Stimulated activated CD4-positive, alpha-beta T cell treated with anti-CD3 and anti-CD28 coated beads, TNF-alpha, amount 100 ng/mL, for 24 hours (primary cell): ENCODE results near the gene GRK2.

Source experiments
- DNase-seq, 3 experiments: peaks; one replicate each; pipeline ENCODE4 v3.0.0-alpha.2; 2020; ENCODE audit warnings: low read depth in 3 of 3

The GRK2 gene

DNA sequence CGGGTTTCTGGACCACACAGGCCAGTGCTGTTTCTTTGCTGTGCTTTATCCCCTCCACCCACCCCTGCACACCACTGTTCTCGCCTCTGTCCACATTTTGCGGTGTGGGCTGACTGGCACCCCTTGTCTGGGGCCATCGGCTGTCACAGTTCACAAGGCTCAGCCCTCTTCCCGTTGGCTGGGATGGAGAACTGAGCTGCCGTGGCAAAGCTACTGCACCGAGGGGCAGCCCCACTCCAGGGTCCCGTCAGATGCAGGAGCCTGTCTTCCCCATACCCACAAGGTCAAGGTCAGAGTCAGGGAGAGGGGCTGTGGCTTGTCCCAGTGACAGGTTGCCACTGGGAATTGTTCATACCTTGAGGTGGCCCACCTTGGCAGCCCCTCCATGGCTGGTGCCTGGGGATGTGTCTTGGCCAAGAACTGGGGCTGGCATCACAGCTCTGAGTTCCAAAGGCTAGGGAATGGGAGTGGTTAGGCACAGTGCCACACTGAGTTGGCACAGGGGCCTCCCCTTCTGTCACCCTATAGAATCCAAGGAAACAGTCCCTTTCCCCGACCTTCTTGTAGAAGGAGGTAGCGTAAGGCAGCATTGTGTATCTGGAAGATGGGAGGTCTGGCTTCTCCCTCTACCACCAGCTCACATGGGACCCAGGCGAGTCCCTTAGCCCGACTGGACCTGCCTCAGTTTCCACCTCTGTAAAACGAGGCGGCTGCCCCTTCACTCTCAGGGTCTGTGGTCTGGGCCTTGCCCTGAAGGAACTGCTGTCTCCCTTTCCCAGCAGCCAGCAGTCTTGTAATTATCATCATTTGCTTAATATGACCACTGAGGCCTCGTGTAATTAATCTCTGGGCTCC is 3.4 kb downstream of the GRK2 start:
- no peak for DNase-seq

GRCh38 chr11:67270256-67271204 is 4.3 kb downstream of the GRK2 start:
- no peak for DNase-seq

DNA sequence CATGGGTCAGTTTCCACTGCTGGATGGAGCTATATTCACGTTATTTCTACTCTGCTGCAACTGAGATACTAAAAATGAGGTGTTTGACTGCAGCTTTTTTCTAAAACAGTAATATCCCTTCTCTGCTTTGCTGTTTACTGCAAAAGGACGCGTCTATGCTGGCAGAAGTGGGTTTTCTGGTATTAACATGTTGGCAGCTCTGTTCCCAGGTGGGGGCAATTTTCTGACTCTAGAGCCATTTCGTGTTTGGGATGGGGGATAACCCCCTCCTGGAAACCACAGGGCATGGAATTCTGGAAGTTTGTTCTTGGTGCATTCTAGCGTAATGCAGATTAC is 4.9 kb downstream of the GRK2 start:
- no peak for DNase-seq

- DNase-seq: no peak
These were observed 5.4 kb downstream of the GRK2 start for GRCh38 chr11:67271541-67272284.

DNA sequence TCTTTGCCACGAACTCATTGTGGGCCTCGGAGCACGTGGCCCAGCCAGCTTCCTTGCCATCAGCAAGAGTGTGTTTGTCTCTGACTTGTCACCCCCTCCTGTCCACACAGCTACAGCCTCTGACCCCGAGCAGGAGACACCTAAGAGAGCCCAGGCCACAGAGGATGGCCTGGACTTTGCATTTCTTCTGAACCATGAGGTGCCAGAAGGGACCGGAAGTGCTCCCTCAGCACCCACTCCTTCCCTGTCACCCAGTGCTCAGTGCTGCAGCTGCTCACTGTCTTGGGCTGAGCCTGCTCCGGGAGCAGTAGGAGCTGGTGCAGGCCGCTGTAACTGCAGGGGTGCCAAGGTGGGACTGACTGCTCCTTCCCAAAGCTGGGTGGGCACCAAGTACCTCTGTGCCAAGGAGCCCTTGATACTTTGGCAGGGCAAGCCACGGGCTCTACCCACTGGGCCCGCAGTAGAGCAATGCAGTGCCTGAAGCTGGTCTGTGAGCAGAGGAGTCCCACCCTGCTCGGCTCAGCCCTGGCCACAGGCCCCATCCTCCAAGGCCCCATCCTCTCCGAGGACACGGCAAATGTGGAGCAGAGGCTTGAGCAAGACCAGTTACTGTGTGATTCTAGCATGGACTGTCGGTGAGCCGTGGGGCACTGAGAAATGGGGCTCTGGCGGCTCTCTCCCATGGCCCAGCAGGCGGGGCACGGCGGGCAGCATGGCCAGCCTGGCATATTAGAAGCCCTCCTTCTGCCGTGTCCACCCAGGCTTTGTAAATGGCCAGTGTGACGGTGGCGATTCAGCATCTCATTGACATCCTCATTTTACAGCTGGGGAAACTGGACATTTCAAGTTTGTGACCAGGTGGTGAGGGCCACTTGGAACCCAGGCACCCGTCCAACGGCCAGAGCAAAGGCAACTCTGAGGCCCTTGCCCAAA is 6.3 kb downstream of the GRK2 start:
- no peak for DNase-seq

GRCh38 chr11:67273260-67273990 is 7.2 kb downstream of the GRK2 start:
- DNase-seq: no peak

DNA sequence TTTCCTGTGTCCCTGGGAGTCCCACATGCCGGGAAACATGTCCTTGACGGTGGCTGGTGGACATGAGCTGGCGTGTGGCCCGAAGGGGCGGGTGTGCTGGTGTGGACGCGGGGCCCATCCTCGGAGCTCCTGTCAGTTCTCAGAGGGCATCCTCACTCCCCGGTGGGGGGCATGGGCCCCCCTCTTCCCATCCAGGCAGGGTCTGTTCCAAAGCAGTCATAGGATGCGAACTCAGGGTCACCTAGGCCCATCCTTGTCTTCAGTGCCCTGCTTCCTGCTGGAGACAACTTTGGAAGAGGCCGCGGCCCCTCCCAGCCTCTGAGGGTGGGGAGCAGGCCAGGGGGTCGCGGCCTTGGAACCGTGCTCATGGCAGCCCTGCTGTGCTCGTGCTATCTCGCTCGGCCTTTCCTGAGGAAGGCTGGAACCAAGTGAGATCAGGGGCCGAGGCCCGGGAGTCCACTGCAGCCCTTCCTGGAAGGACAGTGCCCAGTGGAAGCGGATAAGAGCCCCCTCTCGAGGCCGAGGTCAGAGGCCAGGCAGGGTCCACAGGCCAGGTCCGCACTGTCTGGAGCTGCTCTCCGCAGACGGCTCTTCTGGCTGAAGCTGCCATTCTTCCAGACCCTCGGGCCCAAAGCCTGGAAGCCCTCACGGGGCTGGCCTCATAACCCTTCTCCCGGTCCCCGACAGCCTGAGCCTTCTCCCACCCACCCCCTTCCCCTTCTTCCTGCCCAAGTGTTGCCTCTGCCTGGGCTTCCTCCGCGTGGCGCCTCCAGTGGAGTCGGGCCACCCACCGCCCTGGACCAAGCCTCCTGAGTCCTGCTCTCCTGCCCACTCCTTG is 8.7 kb downstream of the GRK2 start:
- DNase-seq: no peak

- DNase-seq: no peak
These were observed 9.5 kb downstream of the GRK2 start for GRCh38 chr11:67275606-67276409.

- DNase-seq: no peak
These were observed 10.5 kb downstream of the GRK2 start for GRCh38 chr11:67276781-67277230.

- peak; percentile 80 to 89 (median 81) for DNase-seq
These were observed 11.1 kb downstream of the GRK2 start for GRCh38 chr11:67277231-67277961.

DNA sequence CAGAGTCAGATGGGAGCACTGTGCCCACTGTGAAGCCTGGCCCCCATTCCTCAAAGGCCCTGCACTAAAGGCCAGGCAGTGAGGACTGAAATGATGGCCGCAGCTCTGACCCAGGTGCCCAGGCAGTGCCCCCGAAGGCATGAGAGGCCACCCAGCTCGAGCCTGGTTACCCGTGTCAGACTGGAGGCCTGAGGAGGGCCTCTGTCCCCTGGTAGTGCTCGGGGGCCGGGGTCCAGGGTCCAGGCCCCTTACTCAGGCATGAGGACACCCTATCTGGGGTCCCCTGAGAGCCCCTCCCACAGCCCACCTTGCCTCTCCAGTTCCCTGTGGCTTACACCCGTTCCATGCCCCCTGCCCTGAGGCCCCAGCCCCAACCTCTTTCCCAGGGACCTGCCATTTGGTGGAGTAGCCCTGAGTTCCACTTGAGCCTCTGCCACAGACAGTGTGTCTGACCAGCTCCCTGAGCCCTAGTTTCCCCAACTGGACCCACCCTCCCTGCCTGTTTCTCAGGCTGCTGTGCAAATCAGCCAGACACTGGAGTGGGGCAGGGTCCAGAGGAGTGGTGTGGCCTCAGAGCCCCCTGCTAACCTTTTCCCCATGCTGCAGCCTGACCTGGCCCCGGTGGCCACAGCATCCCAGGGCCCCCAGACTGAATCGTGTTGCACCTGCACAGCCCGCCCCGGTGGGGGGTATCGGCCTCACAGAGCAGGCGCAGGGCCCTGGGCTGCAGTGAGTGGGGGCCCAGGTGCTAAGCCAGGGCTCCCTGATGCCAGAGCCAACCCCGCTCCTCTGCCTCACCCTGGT is 12.1 kb downstream of the GRK2 start:
- no peak for DNase-seq

- DNase-seq: no peak
These were observed 12.8 kb downstream of the GRK2 start for GRCh38 chr11:67278939-67279588.

GRCh38 chr11:67279589-67280340 is 13.5 kb downstream of the GRK2 start:
- no peak for DNase-seq

DNA sequence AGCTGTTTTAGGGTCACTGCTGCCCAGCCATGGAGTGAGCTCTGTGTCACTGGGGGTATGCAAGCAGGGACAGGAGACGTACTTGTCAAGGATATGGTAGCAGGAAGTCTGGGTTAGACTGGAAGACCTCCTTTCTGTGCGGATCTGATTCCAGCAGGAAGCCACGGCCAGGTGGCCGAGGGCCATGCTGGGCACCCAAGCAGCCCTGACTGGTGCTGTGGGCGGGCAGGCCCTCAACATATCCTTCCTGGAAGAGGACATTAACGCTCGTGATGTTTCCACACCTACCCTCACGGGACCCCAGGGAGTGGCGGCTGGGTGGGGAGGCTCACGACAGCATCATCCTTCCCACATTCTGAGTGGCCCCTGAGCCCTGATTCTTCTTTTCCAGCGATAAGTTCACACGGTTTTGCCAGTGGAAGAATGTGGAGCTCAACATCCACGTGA is 14.1 kb downstream of the GRK2 start:
- no peak for DNase-seq

- DNase-seq: no peak
These were observed 14.7 kb downstream of the GRK2 start for GRCh38 chr11:67280788-67281551.
